Lower lobe of right lung (tissue), 2 donors: Measurements from ENCODE around the gene SRBD1. TPM values are rescaled to one million over a fixed set of nuclear protein-coding genes. Genes with fewer than 3 reads are reported as not detected.

Experiments
- ATAC-seq, 2 donors: fragments of 200-7000 bp; cut with Tn5 transposase; one replicate each; pipeline ENCODE4 v1.9.1; 2020 to 2022; ENCODE audit warnings: mild to moderate bottlenecking in 2 of 2, moderate library complexity in 2 of 2
- DNase-seq: peaks from one replicate; pipeline ENCODE4 v3.0.0-alpha.2; 2020
- H3K27ac ChIP-seq: fragments of 200-600 bp; one replicate; pipeline ENCODE4 v1.8.0; 2022
- H3K27me3 ChIP-seq: fragments of 200-600 bp; one replicate; pipeline ENCODE4 v1.8.0; 2022; ENCODE audit warnings: low read depth
- H3K36me3 ChIP-seq: fragments of 200-600 bp; one replicate; pipeline ENCODE4 v1.8.0; 2022; ENCODE audit warnings: mild to moderate bottlenecking
- H3K4me1 ChIP-seq: fragments of 200-600 bp; one replicate; pipeline ENCODE4 v1.8.0; 2022
- H3K4me3 ChIP-seq: fragments of 200-600 bp; one replicate; pipeline ENCODE4 v1.8.0; 2022; ENCODE audit warnings: mild to moderate bottlenecking
- H3K9me3 ChIP-seq: fragments of 200-600 bp; one replicate; pipeline ENCODE4 v1.8.0; 2022
- intact Hi-C: fragments of 100-400 bp; cut with DNase I; formaldehyde crosslinking; loops from one replicate; pipeline ENCODE4 v1.11.0; 2022
- total RNA-seq: library from RNA; stranded (reverse); fragmentation: NEBNext Ultra II Directional; extraction: Animal tissue kit (Norgen Biotek cat#: 25700); gene quantifications from one replicate; pipeline ENCODE4 v1.2.1, GENCODE V29; 2021
- TF ChIP-seq, protein P1 (sequence below): fragments of 200-600 bp; IDR thresholded peaks from one replicate; pipeline ENCODE4 v1.8.0; 2022; ENCODE audit warnings: antibody characterized with exemption, mild to moderate bottlenecking
- donor health status: DM: no; HTN: yes; CAD: no; lungs with severe emphysema.

The SRBD1 gene
- total RNA-seq, 1 donor from 2014 or later, result 15.4 TPM

- Histone ChIP-seq H3K9me3 (no peaks in the 10 kb centered on the region), H3K27ac (no peak overlapping the region), H3K4me1 (no peaks in the 10 kb centered on the region), H3K27me3 (no peaks in the 10 kb centered on the region), H3K4me3 (no peak overlapping the region), H3K36me3 (peaks cover 8% of the 10 kb centered on the region)
- ATAC-seq (no peak), DNase-seq (no peak)
- TF ChIP-seq, protein P1, sequence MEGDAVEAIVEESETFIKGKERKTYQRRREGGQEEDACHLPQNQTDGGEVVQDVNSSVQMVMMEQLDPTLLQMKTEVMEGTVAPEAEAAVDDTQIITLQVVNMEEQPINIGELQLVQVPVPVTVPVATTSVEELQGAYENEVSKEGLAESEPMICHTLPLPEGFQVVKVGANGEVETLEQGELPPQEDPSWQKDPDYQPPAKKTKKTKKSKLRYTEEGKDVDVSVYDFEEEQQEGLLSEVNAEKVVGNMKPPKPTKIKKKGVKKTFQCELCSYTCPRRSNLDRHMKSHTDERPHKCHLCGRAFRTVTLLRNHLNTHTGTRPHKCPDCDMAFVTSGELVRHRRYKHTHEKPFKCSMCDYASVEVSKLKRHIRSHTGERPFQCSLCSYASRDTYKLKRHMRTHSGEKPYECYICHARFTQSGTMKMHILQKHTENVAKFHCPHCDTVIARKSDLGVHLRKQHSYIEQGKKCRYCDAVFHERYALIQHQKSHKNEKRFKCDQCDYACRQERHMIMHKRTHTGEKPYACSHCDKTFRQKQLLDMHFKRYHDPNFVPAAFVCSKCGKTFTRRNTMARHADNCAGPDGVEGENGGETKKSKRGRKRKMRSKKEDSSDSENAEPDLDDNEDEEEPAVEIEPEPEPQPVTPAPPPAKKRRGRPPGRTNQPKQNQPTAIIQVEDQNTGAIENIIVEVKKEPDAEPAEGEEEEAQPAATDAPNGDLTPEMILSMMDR, result no peak
- intact Hi-C loops, result no loop called here
Measured at GRCh38 chr2:45397292-45397691, 213.8 kb downstream of the SRBD1 start.

DNA sequence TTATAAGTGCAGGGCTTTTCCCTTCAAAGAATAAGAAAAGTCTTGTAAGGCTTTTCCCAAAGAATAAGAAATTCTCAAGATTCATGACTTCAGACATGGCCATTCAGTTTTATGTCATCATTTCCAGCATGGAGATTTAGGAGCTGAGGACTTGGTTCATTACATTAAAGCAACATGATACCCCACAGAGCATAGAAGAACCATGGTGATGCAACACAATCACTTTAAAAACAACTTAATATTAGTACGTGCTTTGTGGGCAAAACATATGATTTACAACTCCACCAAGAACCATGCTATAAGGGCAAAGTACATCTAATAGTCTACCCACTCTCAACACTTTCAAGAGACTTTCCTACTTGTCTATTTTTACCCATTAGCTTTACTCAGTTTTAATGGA is 214.4 kb downstream of the SRBD1 start:
- H3K4me3 ChIP-seq, result no peak overlapping the region
- intact Hi-C loops, result no loop called here
- no peak for ATAC-seq

DNA sequence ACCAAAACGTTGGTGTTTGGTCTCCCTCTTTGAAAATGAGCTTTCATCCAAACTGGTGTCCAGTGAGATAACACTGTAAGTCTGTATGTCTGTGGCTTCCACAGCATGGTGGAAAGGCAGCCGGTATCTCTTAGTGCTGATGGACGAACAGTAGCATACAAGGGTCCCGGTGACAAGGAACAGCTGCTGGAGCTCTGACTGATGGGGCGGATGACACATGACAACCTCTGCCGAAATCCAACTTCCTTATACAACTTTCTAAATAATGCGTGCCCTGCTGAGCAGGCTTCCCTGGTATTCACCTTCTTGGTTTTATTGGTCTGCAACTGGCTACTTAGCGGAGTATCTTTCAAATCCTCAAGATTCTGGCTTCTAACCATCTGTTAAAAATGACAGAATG is 216.2 kb downstream of the SRBD1 start:
- H3K27me3 ChIP-seq, result no peaks in the 10 kb centered on the region
- H3K36me3 ChIP-seq, result peaks cover 15% of the 10 kb centered on the region
- H3K9me3 ChIP-seq, result no peaks in the 10 kb centered on the region
- H3K4me3 ChIP-seq, result no peak overlapping the region
- no peak for ATAC-seq
- no peak overlapping the region for H3K27ac ChIP-seq
- intact Hi-C loops, result no loop called here
- no peaks in the 10 kb centered on the region for H3K4me1 ChIP-seq
- no peak for DNase-seq
- TF ChIP-seq, protein P1, result no peak

More for the DNA sequence above, 214.4 kb downstream of the SRBD1 start:
- H3K27me3 ChIP-seq, result no peaks in the 10 kb centered on the region
- H3K4me1 ChIP-seq, result no peaks in the 10 kb centered on the region
- H3K9me3 ChIP-seq, result no peaks in the 10 kb centered on the region
- no peak overlapping the region for H3K27ac ChIP-seq
- DNase-seq, result no peak
- H3K36me3 ChIP-seq, result peaks cover 14% of the 10 kb centered on the region
- TF ChIP-seq, protein P1, result no peak

DNA sequence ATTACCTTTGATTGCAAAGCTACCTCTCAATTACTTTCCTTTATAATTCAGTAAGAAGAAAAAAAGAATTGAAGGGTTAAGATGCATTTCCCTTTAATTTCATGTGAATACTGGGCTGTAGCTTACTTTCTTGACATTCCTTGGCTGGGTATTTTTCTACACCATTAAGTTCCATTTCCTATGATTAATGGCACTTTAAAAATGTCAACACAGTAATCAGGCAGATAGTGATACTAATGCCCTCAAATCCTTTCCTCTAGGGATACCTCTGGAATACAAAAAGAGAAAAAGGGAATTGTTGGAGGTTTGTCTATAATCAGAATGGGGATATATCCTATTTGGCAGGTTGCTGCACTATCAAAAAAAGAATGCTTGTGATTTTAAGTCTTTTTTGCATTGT is 216.9 kb downstream of the SRBD1 start:
- Histone ChIP-seq H3K27me3 (no peaks in the 10 kb centered on the region), H3K36me3 (peaks cover 15% of the 10 kb centered on the region), H3K27ac (no peak overlapping the region), H3K9me3 (no peaks in the 10 kb centered on the region), H3K4me1 (no peaks in the 10 kb centered on the region), H3K4me3 (no peak overlapping the region)
- TF ChIP-seq, protein P1, result no peak
- DNase-seq, result no peak
- intact Hi-C loops, result no loop called here
- ATAC-seq, result no peak

GRCh38 chr2:45391866-45392265 is 219.2 kb downstream of the SRBD1 start:
- Histone ChIP-seq H3K27me3 (no peaks in the 10 kb centered on the region), H3K27ac (no peak overlapping the region), H3K4me3 (no peak overlapping the region), H3K36me3 (peaks cover 15% of the 10 kb centered on the region), H3K4me1 (no peaks in the 10 kb centered on the region), H3K9me3 (no peaks in the 10 kb centered on the region)
- ATAC-seq (no peak), DNase-seq (no peak)
- TF ChIP-seq, protein P1, result no peak
- intact Hi-C loops, result no loop called here

DNA sequence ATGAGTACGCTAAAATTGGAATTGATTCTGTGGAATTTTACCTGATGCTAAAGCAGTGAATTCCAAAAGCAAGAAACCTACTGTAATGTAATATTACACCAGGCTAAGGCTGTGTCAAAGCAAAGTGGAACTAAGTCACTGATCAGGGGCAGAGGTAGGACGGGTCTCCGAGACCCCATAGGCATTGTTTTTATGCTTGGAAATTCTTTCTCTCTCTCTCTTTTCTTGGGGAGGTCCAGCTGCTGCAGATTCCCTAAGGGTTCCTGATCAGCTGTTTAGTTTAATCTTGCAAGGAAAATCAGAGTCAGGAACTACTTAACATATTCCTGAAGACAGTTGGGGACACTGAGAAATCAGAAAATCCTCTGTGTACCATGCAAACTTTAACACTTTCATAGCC is 220.2 kb downstream of the SRBD1 start:
- Histone ChIP-seq H3K9me3 (no peaks in the 10 kb centered on the region), H3K36me3 (peaks cover 15% of the 10 kb centered on the region), H3K4me1 (no peaks in the 10 kb centered on the region), H3K27ac (no peak overlapping the region), H3K27me3 (no peaks in the 10 kb centered on the region), H3K4me3 (no peak overlapping the region)
- TF ChIP-seq, protein P1, result no peak
- intact Hi-C loops, result no loop called here
- DNase-seq, result no peak
- no peak for ATAC-seq
